OCI-LY7 (cell line): ENCODE data around the gene ROR2. TPM values are rescaled to one million over a fixed set of nuclear protein-coding genes. Genes with fewer than 3 reads are reported as not detected.

Source experiments
- BruUV-seq: library from RNA; stranded (reverse); fragments of 400-500 nt; replicated peaks from 2 replicates; lab custom pipeline; 2021; lab: Mats Ljungman, UMichigan
- CTCF ChIA-PET: fragments of 300-600 bp; sonication (Branson Sonifier 250); formaldehyde crosslinking; loops from one replicate; lab custom pipeline; 2022; ENCODE audit warnings: antibody characterized with exemption; ENCODE audit not compliant: unreplicated experiment; lab: Charles Lee
- POLR2A ChIA-PET: fragments of 300-600 bp; sonication (Branson Sonifier 250); formaldehyde crosslinking; loops from one replicate; lab custom pipeline; 2022; ENCODE audit warnings: antibody characterized with exemption; lab: Charles Lee
- DNase-seq: peaks from one replicate; pipeline ENCODE4 v3.0.0-alpha.2; 2015; ENCODE audit warnings: low spot score
- H2AFZ ChIP-seq: fragments of 200-600 bp; sonication (generic), shearing (Covaris generic); 2 replicates; pipeline ENCODE4 v1.6.1; 2014; ENCODE audit warnings: mild to moderate bottlenecking, antibody characterized with exemption, low read length, moderate library complexity
- H3K27ac ChIP-seq: fragments of 200-600 bp; sonication (generic); 2 replicates; pipeline ENCODE4 v1.5.1; 2014; ENCODE audit warnings: mixed run types, low read depth, mild to moderate bottlenecking, moderate library complexity, low read length, inconsistent platforms; ENCODE audit not compliant: poor library complexity, severe bottlenecking
- H3K36me3 ChIP-seq: fragments of 200-600 bp; sonication (generic); 2 replicates; pipeline ENCODE4 v1.6.1; 2014; ENCODE audit warnings: mild to moderate bottlenecking, antibody characterized with exemption, low read length, moderate library complexity, mixed read lengths; ENCODE audit not compliant: insufficient read depth
- H3K4me1 ChIP-seq: fragments of 200-600 bp; sonication (generic); 2 replicates; pipeline ENCODE4 v1.5.1; 2014; ENCODE audit warnings: mild to moderate bottlenecking, low read length; ENCODE audit not compliant: insufficient read depth, poor library complexity, severe bottlenecking
- H3K4me2 ChIP-seq: fragments of 200-600 bp; sonication (generic); 2 replicates; pipeline ENCODE4 v1.6.1; 2014; ENCODE audit warnings: mild to moderate bottlenecking, low read length
- H3K4me3 ChIP-seq: fragments of 200-600 bp; sonication (generic); 2 replicates; pipeline ENCODE4 v1.5.1; 2014; ENCODE audit warnings: mild to moderate bottlenecking, low read depth, low read length; ENCODE audit not compliant: poor library complexity, severe bottlenecking
- H3K79me2 ChIP-seq: fragments of 200-600 bp; sonication (generic); 2 replicates; pipeline ENCODE4 v1.6.1; 2016; ENCODE audit warnings: low read depth, mild to moderate bottlenecking, low read length, moderate library complexity, mixed read lengths; ENCODE audit not compliant: insufficient read depth
- H3K9me2 ChIP-seq: fragments of 200-600 bp; sonication (generic); 2 replicates; pipeline ENCODE4 v1.6.1; 2016; ENCODE audit warnings: mild to moderate bottlenecking, low read length, mixed read lengths; ENCODE audit not compliant: insufficient read depth
- H3K9me3 ChIP-seq: fragments of 200-600 bp; sonication (generic); 2 replicates; pipeline ENCODE4 v1.6.1; 2014; ENCODE audit warnings: mild to moderate bottlenecking, mixed run types, low read length, mixed read lengths
- H4K20me1 ChIP-seq: fragments of 200-600 bp; sonication (generic); 2 replicates; pipeline ENCODE4 v1.6.1; 2014; ENCODE audit warnings: mild to moderate bottlenecking, antibody characterized with exemption, low read length, moderate library complexity, mixed read lengths; ENCODE audit not compliant: insufficient read depth
- CTCF ChIP-seq: fragments of 200-600 bp; sonication (generic); conservative IDR thresholded peaks from 2 replicates; pipeline ENCODE4 v1.5.1; 2014; ENCODE audit warnings: mild to moderate bottlenecking, antibody characterized with exemption, low read length, moderate library complexity, mixed read lengths
- EZH2phosphoT487 ChIP-seq: fragments of 200-600 bp; sonication (generic); IDR thresholded peaks from 2 replicates; pipeline ENCODE4 v1.6.1; 2018; ENCODE audit warnings: low read depth, borderline replicate concordance, mild to moderate bottlenecking, mixed run types, antibody characterized with exemption, low read length, moderate library complexity, mixed read lengths
- intact Hi-C: fragments of 100-400 bp; cut with micrococcal nuclease; formaldehyde crosslinking; loops from one replicate; pipeline ENCODE4 v1.10.0; 2022; ENCODE audit not compliant: unreplicated experiment
- total RNA-seq, 2 experiments: library from RNA; depleted of rRNA in 1 of 2; stranded (reverse); fragments of >200 nt in 1 of 2; shearing (Covaris generic) in 1 of 2; gene quantifications; 2 replicates each; pipeline ENCODE4 v1.2.3, GENCODE V29; 2014 to 2022

Gene ROR2
- total RNA-seq, 2 experiments from 2014 or later: 0.10 to 0.19 TPM

- POLR2A ChIA-PET: no interaction called here
- CTCF ChIA-PET: no interaction called here
- Histone ChIP-seq H3K4me2 (no peak overlapping the region), H3K4me1 (no peaks in the 10 kb centered on the region), H3K9me3 (no peaks in the 10 kb centered on the region), H3K79me2 (no peaks in the 10 kb centered on the region), H3K4me3 (no peak overlapping the region), H2AFZ (no peak overlapping the region), H3K27ac (no peak overlapping the region), H3K36me3 (no peaks in the 10 kb centered on the region), H4K20me1 (no peaks in the 10 kb centered on the region), H3K9me2 (no peaks in the 10 kb centered on the region)
- intact Hi-C loops: no loop called here
- TF ChIP-seq EZH2phosphoT487 (no peak), CTCF (no peak)
- no TSS peak for BruUV-seq
- no peak for DNase-seq
These were observed 413.8 kb downstream of the ROR2 start for GRCh38 chr9:91536211-91536691.

DNA sequence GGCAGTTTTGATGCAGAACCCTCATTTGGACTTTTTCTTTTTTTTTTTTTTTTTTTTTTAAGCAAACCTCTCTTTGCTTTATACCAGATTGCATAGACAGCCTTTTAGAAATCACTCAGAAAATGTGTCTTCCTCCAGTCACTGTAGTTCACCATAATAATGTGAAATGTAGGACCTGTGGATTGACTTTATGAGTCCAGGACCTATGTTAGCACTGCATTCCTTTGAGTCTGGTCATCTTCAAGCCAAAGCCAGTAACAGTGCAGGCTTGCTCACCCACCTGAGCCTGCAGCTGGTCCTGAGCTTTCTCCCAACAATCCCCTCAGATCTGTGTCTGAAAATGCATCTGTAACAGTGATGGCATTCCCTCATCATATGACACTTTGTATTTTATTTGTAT is 415.7 kb downstream of the ROR2 start:
- Histone ChIP-seq H3K9me3 (no peaks in the 10 kb centered on the region), H3K79me2 (no peaks in the 10 kb centered on the region), H3K27ac (no peak overlapping the region), H3K4me3 (no peak overlapping the region), H4K20me1 (no peaks in the 10 kb centered on the region), H3K36me3 (no peaks in the 10 kb centered on the region), H3K9me2 (no peaks in the 10 kb centered on the region), H2AFZ (no peak overlapping the region), H3K4me1 (no peaks in the 10 kb centered on the region), H3K4me2 (no peak overlapping the region)
- ChIA-PET POLR2A (no interaction called here), CTCF (no interaction called here)
- no peak for DNase-seq
- intact Hi-C loops: no loop called here
- no TSS peak for BruUV-seq
- TF ChIP-seq CTCF: no peak
- no peak for TF ChIP-seq EZH2phosphoT487

GRCh38 chr9:91533382-91533781 is 416.6 kb downstream of the ROR2 start:
- Histone ChIP-seq H3K4me1 (no peaks in the 10 kb centered on the region), H3K36me3 (no peaks in the 10 kb centered on the region), H4K20me1 (no peaks in the 10 kb centered on the region), H3K9me3 (no peaks in the 10 kb centered on the region), H3K27ac (no peak overlapping the region), H3K9me2 (no peaks in the 10 kb centered on the region), H3K79me2 (no peaks in the 10 kb centered on the region), H3K4me2 (no peak overlapping the region), H3K4me3 (no peak overlapping the region), H2AFZ (no peak overlapping the region)
- DNase-seq: no peak
- intact Hi-C loops: no loop called here
- BruUV-seq: no TSS peak
- CTCF ChIA-PET: no interaction called here
- POLR2A ChIA-PET: interaction anchor here (0.5 to 0.6 kb wide), 2 partner anchors 476 to 1341 kb away, joined by 3 read pairs; no protein-coding TSS in a partner anchor
- TF ChIP-seq CTCF (no peak), EZH2phosphoT487 (no peak)
